Measurements from ENCODE around the gene DRAXIN. TPM values are rescaled to one million over a fixed set of nuclear protein-coding genes. Genes with fewer than 3 reads are reported as not detected.

Gene DRAXIN
- total RNA-seq, 4 donors from 2014 or later: 0.08 to 0.16 (median 0.12) TPM; not detected in 1

- Histone ChIP-seq H3K4me1 (peaks cover 0 to 35% (median 0%) of the 10 kb centered on the region in 3 donors), H3K27me3 (peaks cover 14% of the 10 kb centered on the region), H3K36me3 (no peaks in the 10 kb centered on the region), H3K27ac (no peak overlapping the region), H3K9me3 (no peaks in the 10 kb centered on the region), H3K4me3 (peak overlapping the region in 1 of 2 donors; percentile 46)
- WGBS, 2 donors (ENCODE audit: low coverage in 1 of 2): 56 to 76% methylated on average over 6 to 9 of the region's 12 CpGs
- peak; percentile 7 for ATAC-seq
- TF ChIP-seq POLR2AphosphoS5 (IDR thresholded peaks at IDR 0.05) (no peak), POLR2A (IDR thresholded peaks at IDR 0.05) (no peak), CTCF (IDR thresholded peaks at IDR 0.05) (no peak)
Observed at GRCh38 chr1:11720033-11720376, 28.5 kb downstream of the DRAXIN start.

GRCh38 chr1:11720525-11720924 is 29.0 kb downstream of the DRAXIN start:
- no peak overlapping the region for H3K4me3 ChIP-seq
- no peaks in the 10 kb centered on the region for H3K36me3 ChIP-seq
- WGBS, 2 donors (ENCODE audit: low coverage in 1 of 2): 0 to 22% methylated on average over 1 to 3 of the region's 4 CpGs
- no peak overlapping the region for H3K27ac ChIP-seq
- no peak for TF ChIP-seq POLR2AphosphoS5 (IDR thresholded peaks at IDR 0.05)
- TF ChIP-seq POLR2A (IDR thresholded peaks at IDR 0.05): no peak
- no peak for TF ChIP-seq CTCF (IDR thresholded peaks at IDR 0.05)
- no peak for TF ChIP-seq EP300 (IDR thresholded peaks at IDR 0.05)
- H3K27me3 ChIP-seq: peaks cover 9% of the 10 kb centered on the region
- peak; percentile 27 for ATAC-seq
- H3K9me3 ChIP-seq: no peaks in the 10 kb centered on the region
- H3K4me1 ChIP-seq: peaks cover 0 to 35% (median 0%) of the 10 kb centered on the region in 3 donors

- Histone ChIP-seq H3K36me3 (no peaks in the 10 kb centered on the region), H3K27ac (no peak overlapping the region), H3K4me3 (no peak overlapping the region), H3K9me3 (no peaks in the 10 kb centered on the region), H3K4me1 (peaks cover 0 to 35% (median 0%) of the 10 kb centered on the region in 3 donors), H3K27me3 (peaks cover under 1% of the 10 kb centered on the region)
- no peak for TF ChIP-seq POLR2AphosphoS5 (IDR thresholded peaks at IDR 0.05)
- no peak for TF ChIP-seq EP300 (IDR thresholded peaks at IDR 0.05)
- TF ChIP-seq POLR2A (IDR thresholded peaks at IDR 0.05): no peak
- TF ChIP-seq CTCF (IDR thresholded peaks at IDR 0.05): no peak
- no peak for ATAC-seq
- 90% methylated on average over 2 of the region's 4 CpGs; no CpG with 5 or more reads in 1 of the 2 donors for WGBS, 2 donors (ENCODE audit: low coverage in 1 of 2)
Observed at GRCh38 chr1:11721311-11721710, 29.8 kb downstream of the DRAXIN start.

- Histone ChIP-seq H3K9me3 (no peaks in the 10 kb centered on the region), H3K27ac (peak overlapping the region in 1 of 4 donors; percentile 32), H3K36me3 (no peaks in the 10 kb centered on the region), H3K4me1 (peaks cover 0 to 35% (median 0%) of the 10 kb centered on the region in 3 donors), H3K4me3 (no peak overlapping the region), H3K27me3 (no peaks in the 10 kb centered on the region)
- no peak for TF ChIP-seq EP300 (IDR thresholded peaks at IDR 0.05)
- TF ChIP-seq POLR2AphosphoS5 (IDR thresholded peaks at IDR 0.05): peak; percentile 55
- TF ChIP-seq POLR2A (IDR thresholded peaks at IDR 0.05): no peak
- no peak for ATAC-seq
- 0 to 14% methylated on average over 2 of the region's 2 CpGs for WGBS, 2 donors (ENCODE audit: low coverage in 1 of 2)
Observed at GRCh38 chr1:11722538-11722937, 31.0 kb downstream of the DRAXIN start.

GRCh38 chr1:11725616-11726015 is 34.1 kb downstream of the DRAXIN start:
- TF ChIP-seq POLR2A (IDR thresholded peaks at IDR 0.05) (no peak), CTCF (IDR thresholded peaks at IDR 0.05) (no peak), POLR2AphosphoS5 (IDR thresholded peaks at IDR 0.05) (no peak), EP300 (IDR thresholded peaks at IDR 0.05) (no peak)
- Histone ChIP-seq H3K4me1 (peaks cover 0 to 30% (median 7%) of the 10 kb centered on the region in 3 donors), H3K27me3 (no peaks in the 10 kb centered on the region), H3K27ac (no peak overlapping the region), H3K36me3 (no peaks in the 10 kb centered on the region), H3K9me3 (no peaks in the 10 kb centered on the region), H3K4me3 (no peak overlapping the region)
- WGBS, 2 donors (ENCODE audit: low coverage in 1 of 2): 68 to 100% methylated on average over 1 to 5 of the region's 5 CpGs
- ATAC-seq: no peak
